Measurements from ENCODE around the gene CEP85L.

DNA sequence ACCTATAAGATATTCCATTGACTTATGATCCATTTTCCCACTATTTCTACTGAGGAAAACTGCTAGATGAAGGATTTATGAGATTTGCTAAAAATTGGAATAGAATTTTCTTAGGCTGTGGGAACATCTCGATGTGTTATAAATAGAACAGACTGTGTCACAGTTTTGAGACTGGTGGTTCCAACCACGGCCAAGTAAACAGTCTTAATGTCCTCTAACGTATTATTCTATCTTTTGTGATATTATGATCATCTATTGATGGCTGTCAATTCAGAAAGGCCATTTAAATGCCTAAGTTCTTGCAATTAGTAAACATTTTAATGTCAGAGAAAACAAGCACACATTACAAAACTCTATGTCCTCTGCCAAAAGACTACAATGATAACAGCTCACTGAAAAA is 174.8 kb downstream of the CEP85L start:
- TF ChIP-seq POLR2AphosphoS5 (IDR thresholded peaks at IDR 0.05; ENCODE audit: low read depth, low read length) = no peak
- no peak for TF ChIP-seq EP300 (IDR thresholded peaks at IDR 0.05; ENCODE audit: low read depth in 2 of 2, low read length in 2 of 2)
- TF ChIP-seq EP300 (CRISPR knock-in tag; IDR thresholded peaks at IDR 0.05; ENCODE audit: borderline replicate concordance) = no peak
- no peak for TF ChIP-seq KLF13 (CRISPR knock-in tag; IDR thresholded peaks at IDR 0.05)
- TF ChIP-seq, protein P1, sequence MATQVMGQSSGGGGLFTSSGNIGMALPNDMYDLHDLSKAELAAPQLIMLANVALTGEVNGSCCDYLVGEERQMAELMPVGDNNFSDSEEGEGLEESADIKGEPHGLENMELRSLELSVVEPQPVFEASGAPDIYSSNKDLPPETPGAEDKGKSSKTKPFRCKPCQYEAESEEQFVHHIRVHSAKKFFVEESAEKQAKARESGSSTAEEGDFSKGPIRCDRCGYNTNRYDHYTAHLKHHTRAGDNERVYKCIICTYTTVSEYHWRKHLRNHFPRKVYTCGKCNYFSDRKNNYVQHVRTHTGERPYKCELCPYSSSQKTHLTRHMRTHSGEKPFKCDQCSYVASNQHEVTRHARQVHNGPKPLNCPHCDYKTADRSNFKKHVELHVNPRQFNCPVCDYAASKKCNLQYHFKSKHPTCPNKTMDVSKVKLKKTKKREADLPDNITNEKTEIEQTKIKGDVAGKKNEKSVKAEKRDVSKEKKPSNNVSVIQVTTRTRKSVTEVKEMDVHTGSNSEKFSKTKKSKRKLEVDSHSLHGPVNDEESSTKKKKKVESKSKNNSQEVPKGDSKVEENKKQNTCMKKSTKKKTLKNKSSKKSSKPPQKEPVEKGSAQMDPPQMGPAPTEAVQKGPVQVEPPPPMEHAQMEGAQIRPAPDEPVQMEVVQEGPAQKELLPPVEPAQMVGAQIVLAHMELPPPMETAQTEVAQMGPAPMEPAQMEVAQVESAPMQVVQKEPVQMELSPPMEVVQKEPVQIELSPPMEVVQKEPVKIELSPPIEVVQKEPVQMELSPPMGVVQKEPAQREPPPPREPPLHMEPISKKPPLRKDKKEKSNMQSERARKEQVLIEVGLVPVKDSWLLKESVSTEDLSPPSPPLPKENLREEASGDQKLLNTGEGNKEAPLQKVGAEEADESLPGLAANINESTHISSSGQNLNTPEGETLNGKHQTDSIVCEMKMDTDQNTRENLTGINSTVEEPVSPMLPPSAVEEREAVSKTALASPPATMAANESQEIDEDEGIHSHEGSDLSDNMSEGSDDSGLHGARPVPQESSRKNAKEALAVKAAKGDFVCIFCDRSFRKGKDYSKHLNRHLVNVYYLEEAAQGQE (IDR thresholded peaks at IDR 0.05; ENCODE audit: borderline replicate concordance in 1 of 2, low read depth in 1 of 2, low read length in 2 of 2) = no peak
- TF ChIP-seq ETV6 (CRISPR knock-in tag; conservative IDR thresholded peaks at IDR 0.05) = no peak
- TF ChIP-seq, protein P2, sequence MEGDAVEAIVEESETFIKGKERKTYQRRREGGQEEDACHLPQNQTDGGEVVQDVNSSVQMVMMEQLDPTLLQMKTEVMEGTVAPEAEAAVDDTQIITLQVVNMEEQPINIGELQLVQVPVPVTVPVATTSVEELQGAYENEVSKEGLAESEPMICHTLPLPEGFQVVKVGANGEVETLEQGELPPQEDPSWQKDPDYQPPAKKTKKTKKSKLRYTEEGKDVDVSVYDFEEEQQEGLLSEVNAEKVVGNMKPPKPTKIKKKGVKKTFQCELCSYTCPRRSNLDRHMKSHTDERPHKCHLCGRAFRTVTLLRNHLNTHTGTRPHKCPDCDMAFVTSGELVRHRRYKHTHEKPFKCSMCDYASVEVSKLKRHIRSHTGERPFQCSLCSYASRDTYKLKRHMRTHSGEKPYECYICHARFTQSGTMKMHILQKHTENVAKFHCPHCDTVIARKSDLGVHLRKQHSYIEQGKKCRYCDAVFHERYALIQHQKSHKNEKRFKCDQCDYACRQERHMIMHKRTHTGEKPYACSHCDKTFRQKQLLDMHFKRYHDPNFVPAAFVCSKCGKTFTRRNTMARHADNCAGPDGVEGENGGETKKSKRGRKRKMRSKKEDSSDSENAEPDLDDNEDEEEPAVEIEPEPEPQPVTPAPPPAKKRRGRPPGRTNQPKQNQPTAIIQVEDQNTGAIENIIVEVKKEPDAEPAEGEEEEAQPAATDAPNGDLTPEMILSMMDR (CRISPR knock-in tag; IDR thresholded peaks at IDR 0.05) = no peak
- no peak for TF ChIP-seq FOXK1 (CRISPR knock-in tag; IDR thresholded peaks at IDR 0.05; ENCODE audit: borderline replicate concordance, low read depth)
- no peak for TF ChIP-seq TAF1 (CRISPR knock-in tag; IDR thresholded peaks at IDR 0.05)
- no peak for TF ChIP-seq SP1 (IDR thresholded peaks at IDR 0.05)
- no peak for TF ChIP-seq SP1 (CRISPR knock-in tag; IDR thresholded peaks at IDR 0.05)
- TF ChIP-seq POLR2A (IDR thresholded peaks at IDR 0.05; ENCODE audit: insufficient read depth in 1 of 2, low read depth in 2 of 2, low read length in 2 of 2) = no peak
- TF ChIP-seq, protein P3, sequence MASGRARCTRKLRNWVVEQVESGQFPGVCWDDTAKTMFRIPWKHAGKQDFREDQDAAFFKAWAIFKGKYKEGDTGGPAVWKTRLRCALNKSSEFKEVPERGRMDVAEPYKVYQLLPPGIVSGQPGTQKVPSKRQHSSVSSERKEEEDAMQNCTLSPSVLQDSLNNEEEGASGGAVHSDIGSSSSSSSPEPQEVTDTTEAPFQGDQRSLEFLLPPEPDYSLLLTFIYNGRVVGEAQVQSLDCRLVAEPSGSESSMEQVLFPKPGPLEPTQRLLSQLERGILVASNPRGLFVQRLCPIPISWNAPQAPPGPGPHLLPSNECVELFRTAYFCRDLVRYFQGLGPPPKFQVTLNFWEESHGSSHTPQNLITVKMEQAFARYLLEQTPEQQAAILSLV (CRISPR knock-in tag; IDR thresholded peaks at IDR 0.05; ENCODE audit: borderline replicate concordance) = no peak
- TF ChIP-seq NPAS2 (CRISPR knock-in tag; IDR thresholded peaks at IDR 0.05; ENCODE audit: borderline replicate concordance) = no peak
- TF ChIP-seq ZNF616 (CRISPR knock-in tag; IDR thresholded peaks at IDR 0.05; ENCODE audit: low read depth) = no peak

Measured in HepG2 (cell line).